Upper lobe of left lung (tissue), 6 donors: ENCODE measurements around the gene RPP30. TPM values are rescaled to one million over a fixed set of nuclear protein-coding genes. Genes with fewer than 3 reads are reported as not detected.

Experiments
- ATAC-seq, 2 donors: fragments of 200-7000 bp; cut with Tn5 transposase; one replicate each; pipeline ENCODE4 v1.9.1; 2022; ENCODE audit warnings: mild to moderate bottlenecking in 2 of 2, moderate library complexity in 2 of 2; ENCODE audit not compliant: low FRiP score in 2 of 2
- DNase-seq, 2 donors: peaks; one replicate each; pipeline ENCODE4 v3.0.0-alpha.2; 2019 to 2020
- H3K27ac ChIP-seq, 4 donors: fragments of 200-600 bp; sonication (generic); one replicate each; pipeline ENCODE4 v1.5.1; 2016 to 2019
- H3K27me3 ChIP-seq, 4 donors: fragments of 200-600 bp; sonication (generic); one replicate each; pipeline ENCODE4 v1.5.1; 2017 to 2019
- H3K36me3 ChIP-seq, 4 donors: fragments of 200-600 bp; sonication (generic); one replicate each; pipeline ENCODE4 v1.5.1; 2016 to 2019
- H3K4me1 ChIP-seq, 4 donors: fragments of 200-600 bp; sonication (generic); one replicate each; pipeline ENCODE4 v1.5.1; 2018 to 2019
- H3K4me3 ChIP-seq, 4 donors: fragments of 200-600 bp; sonication (generic); one replicate each; pipeline ENCODE4 v1.5.1; 2017 to 2019; ENCODE audit warnings: mild to moderate bottlenecking in 2 of 4, moderate library complexity in 1 of 4
- H3K9me3 ChIP-seq, 4 donors: fragments of 200-600 bp; sonication (generic); one replicate each; pipeline ENCODE4 v1.5.1; 2018 to 2019
- EP300 ChIP-seq, 4 donors: sonication (generic); formaldehyde crosslinking; IDR thresholded peaks; one replicate each; pipeline ENCODE4 v1.5.1; 2017; ENCODE audit warnings: antibody characterized with exemption in 4 of 4, control low read depth in 2 of 4
- POLR2A ChIP-seq, 4 donors: fragments of 450-650 bp; IDR thresholded peaks; one replicate each; pipeline ENCODE4 v1.5.1; 2016 to 2017; ENCODE audit warnings: antibody characterized with exemption in 4 of 4, mild to moderate bottlenecking in 2 of 4
- POLR2AphosphoS5 ChIP-seq, 2 donors: sonication (generic); formaldehyde crosslinking; IDR thresholded peaks; one replicate each; pipeline ENCODE4 v1.5.1; 2017; ENCODE audit warnings: antibody characterized with exemption in 2 of 2
- WGBS, 2 donors: methylation state at CpG; one replicate each; pipeline ENCODE4 v1.1.5; 2017 to 2018; 5-methylcytosine and 5-hydroxymethylcytosine counted together
- total RNA-seq, 6 donors: library from RNA; depleted of rRNA in 4 of 6; stranded (reverse); fragments of >200 nt in 4 of 6; gene quantifications; one replicate each; pipeline versions ENCODE4 v1.1.0 to v1.2.1, GENCODE V29; 2016 to 2021
- TF ChIP-seq, protein P1 (sequence below), 6 experiments: fragments of 450-650 bp in 4 of 6; fragments of 200-600 bp in 2 of 6; sonication (generic) in 2 of 6; IDR thresholded peaks; one replicate each; pipeline ENCODE4 v1.5.1; 2016 to 2019; ENCODE audit warnings: antibody characterized with exemption in 6 of 6
- donor health status: DM: no; HTN: no; CAD: no; lungs with moderate emphysema.
- donor health status: DM: no; HTN: yes; CAD: no; lungs with severe emphysema.

Gene RPP30
- 10 to 100 TPM in 5 of 6 donors, 1 to 10 TPM in 1; 9.9 to 28.8 (median 23.2) TPM for total RNA-seq

DNA sequence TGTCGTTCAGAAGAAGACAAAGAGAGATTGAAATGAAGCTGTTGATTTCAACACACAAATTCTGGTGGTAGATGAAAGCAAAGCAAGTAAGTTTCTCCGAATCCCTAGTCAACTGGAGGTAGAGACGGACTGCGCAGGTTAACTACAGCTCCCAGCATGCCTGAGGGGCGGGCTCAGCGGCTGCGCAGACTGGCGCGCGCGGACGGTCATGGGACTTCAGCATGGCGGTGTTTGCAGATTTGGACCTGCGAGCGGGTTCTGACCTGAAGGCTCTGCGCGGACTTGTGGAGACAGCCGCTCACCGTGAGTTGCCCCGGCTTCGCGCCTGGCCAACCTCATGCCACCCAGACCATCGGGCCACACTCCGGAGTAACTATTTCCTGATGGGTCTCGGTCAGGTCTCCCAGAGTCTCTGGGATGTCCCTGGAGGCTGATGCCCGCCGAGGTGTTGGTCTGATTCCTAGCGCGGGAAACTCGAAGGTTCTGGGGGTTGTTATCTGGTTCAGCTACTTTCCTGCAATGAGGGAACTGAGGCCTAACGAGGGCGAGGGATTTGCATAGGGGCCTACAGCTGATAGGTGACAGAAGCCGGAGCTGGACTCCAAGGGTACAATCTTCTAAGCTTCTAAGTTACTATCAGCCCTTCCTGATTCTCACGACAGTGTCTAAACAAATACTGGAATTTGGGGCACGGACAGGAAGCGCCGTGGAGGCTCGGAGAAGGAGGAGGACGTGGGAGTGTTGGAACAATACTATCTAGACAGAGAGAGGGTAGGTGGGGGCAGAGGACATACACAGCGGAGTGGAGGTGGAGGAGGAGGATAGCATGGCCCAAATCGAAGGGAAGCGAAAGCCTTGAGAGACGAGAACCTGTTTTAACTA, at the start of gene RPP30:
RPP30 (plus strand) TSS at position 209 of the 882 bp plus-strand sequence; CDS start at position 222, 13 bp downstream.
- TF ChIP-seq EP300 (IDR thresholded peaks at IDR 0.05) (no peak), POLR2A (IDR thresholded peaks at IDR 0.05) (peak in 3 of 4 donors; percentile 27 to 72 (median 31)), POLR2AphosphoS5 (IDR thresholded peaks at IDR 0.05) (peak; percentile 12 to 81)
- TF ChIP-seq, protein P1, sequence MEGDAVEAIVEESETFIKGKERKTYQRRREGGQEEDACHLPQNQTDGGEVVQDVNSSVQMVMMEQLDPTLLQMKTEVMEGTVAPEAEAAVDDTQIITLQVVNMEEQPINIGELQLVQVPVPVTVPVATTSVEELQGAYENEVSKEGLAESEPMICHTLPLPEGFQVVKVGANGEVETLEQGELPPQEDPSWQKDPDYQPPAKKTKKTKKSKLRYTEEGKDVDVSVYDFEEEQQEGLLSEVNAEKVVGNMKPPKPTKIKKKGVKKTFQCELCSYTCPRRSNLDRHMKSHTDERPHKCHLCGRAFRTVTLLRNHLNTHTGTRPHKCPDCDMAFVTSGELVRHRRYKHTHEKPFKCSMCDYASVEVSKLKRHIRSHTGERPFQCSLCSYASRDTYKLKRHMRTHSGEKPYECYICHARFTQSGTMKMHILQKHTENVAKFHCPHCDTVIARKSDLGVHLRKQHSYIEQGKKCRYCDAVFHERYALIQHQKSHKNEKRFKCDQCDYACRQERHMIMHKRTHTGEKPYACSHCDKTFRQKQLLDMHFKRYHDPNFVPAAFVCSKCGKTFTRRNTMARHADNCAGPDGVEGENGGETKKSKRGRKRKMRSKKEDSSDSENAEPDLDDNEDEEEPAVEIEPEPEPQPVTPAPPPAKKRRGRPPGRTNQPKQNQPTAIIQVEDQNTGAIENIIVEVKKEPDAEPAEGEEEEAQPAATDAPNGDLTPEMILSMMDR (IDR thresholded peaks at IDR 0.05), result peak in 2 of 6 experiments; percentile 13 to 32
- DNase-seq (peak; percentile 88 to 97), ATAC-seq (peak; percentile 97 to 99)
- H3K4me1 ChIP-seq, result peaks cover 9 to 26% (median 18%) of the 10 kb centered on the region in 4 donors
- H3K27me3 ChIP-seq, result no peaks in the 10 kb centered on the region
- peaks cover 0 to 5% (median 0%) of the 10 kb centered on the region in 4 donors for H3K9me3 ChIP-seq
- 1% methylated on average over 32 to 34 of the region's 43 CpGs for WGBS, 2 donors
- peaks cover 5 to 17% (median 9%) of the 10 kb centered on the region in 4 donors for H3K36me3 ChIP-seq
- H3K27ac ChIP-seq, result peak within 1 kb of the TSS; percentile 46 to 87 (median 73)
- H3K4me3 ChIP-seq, result peak within 1 kb of the TSS; percentile 85 to 93 (median 90)

DNA sequence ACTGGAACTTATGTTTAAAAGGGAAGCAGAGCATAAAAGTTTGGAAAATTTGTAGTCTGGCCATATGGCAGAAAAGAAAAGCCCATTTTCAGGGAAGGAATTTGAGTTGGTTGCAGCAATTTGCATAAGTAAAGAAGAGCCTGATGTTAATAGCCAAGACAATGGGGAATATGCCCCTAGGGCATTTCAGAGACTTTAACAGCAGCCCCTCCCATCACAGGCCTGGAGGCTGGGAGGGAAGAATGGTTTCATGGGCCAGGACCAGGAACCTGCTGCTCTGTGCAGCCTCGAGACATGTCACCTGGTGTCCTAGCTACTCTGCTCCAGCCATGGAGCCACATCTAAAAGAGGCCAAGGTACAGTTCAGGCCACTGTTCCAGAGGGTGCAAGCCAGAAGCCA, 49.3 kb upstream of the RPP30 start:
- H3K27me3 ChIP-seq, result no peaks in the 10 kb centered on the region
- TF ChIP-seq EP300 (IDR thresholded peaks at IDR 0.05), result no peak
- TF ChIP-seq, protein P1 (IDR thresholded peaks at IDR 0.05), result no peak
- H3K4me1 ChIP-seq, result no peaks in the 10 kb centered on the region
- no peak overlapping the region for H3K4me3 ChIP-seq
- 83 to 100% methylated on average over 1 of the region's 1 CpG for WGBS, 2 donors
- H3K36me3 ChIP-seq, result no peaks in the 10 kb centered on the region
- ATAC-seq (no peak), DNase-seq (no peak)
- H3K9me3 ChIP-seq, result peaks cover 0 to 14% (median 6%) of the 10 kb centered on the region in 4 donors
- no peak overlapping the region for H3K27ac ChIP-seq

DNA sequence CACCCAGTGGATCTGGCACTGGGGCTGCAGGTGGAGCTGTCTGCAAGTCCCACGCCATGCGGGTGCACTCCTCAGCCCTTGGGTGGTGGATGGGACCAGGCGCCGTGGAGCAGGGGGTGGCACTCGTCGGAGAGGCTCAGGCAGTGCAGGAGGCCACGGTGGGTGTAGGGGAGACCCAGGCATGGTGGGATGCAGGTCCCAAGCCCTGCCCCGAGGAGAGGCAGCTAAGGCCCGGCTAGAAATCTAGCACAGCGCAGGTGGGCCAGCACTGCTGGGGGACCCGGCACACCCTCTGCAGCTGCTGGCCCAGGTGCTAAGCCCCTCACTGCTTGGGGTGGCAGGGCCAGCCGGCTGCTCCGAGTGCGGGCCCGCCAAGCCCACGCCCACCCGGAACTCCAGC, 39.7 kb upstream of the RPP30 start:
- Histone ChIP-seq H3K36me3 (no peaks in the 10 kb centered on the region), H3K27me3 (no peaks in the 10 kb centered on the region), H3K9me3 (no peaks in the 10 kb centered on the region), H3K4me1 (no peaks in the 10 kb centered on the region), H3K27ac (no peak overlapping the region), H3K4me3 (no peak overlapping the region)
- peak in 1 of 2 donors; percentile 61 for DNase-seq
- WGBS, 2 donors, result 81 to 89% methylated on average over 8 to 17 of the region's 17 CpGs
- no peak for TF ChIP-seq EP300 (IDR thresholded peaks at IDR 0.05)
- no peak for TF ChIP-seq POLR2AphosphoS5 (IDR thresholded peaks at IDR 0.05)
- no peak for TF ChIP-seq POLR2A (IDR thresholded peaks at IDR 0.05)
- TF ChIP-seq, protein P1 (IDR thresholded peaks at IDR 0.05), result no peak
- ATAC-seq, result no peak

DNA sequence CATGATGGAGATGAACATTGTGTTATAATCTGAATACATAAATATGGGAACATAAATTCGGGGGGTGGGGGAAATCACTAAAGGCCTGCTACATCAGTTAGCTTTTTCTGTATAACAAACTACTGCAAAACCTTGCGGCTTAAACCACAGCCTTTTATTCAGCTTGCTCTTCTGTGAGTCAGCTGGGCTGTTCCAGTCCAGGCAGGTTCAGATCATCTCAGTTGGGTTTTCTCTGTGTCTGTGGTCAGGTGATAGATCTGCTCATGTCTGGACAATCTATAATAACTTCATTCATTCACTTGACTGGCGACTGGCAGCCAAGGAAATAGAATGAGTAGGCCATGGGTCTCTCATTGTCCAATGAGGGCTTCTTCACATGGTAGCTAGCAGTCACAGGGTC, 37.4 kb upstream of the RPP30 start:
- no peak overlapping the region for H3K4me3 ChIP-seq
- DNase-seq (no peak), ATAC-seq (no peak)
- TF ChIP-seq, protein P1 (IDR thresholded peaks at IDR 0.05), result no peak
- no peak for TF ChIP-seq POLR2A (IDR thresholded peaks at IDR 0.05)
- TF ChIP-seq POLR2AphosphoS5 (IDR thresholded peaks at IDR 0.05), result no peak
- no peak for TF ChIP-seq EP300 (IDR thresholded peaks at IDR 0.05)
- H3K9me3 ChIP-seq, result no peaks in the 10 kb centered on the region
- H3K27ac ChIP-seq, result no peak overlapping the region
- H3K4me1 ChIP-seq, result no peaks in the 10 kb centered on the region
- WGBS, 2 donors, result 84 to 93% methylated on average over 3 of the region's 3 CpGs
- H3K27me3 ChIP-seq, result no peaks in the 10 kb centered on the region
- no peaks in the 10 kb centered on the region for H3K36me3 ChIP-seq
